ENCODE data around the gene VDR.
"Not testable (repeated sequence)": the region's sequence is repeated elsewhere in the genome, so short reads cannot be mapped to it uniquely, and the experiment has no call there.

Gene VDR

DNA sequence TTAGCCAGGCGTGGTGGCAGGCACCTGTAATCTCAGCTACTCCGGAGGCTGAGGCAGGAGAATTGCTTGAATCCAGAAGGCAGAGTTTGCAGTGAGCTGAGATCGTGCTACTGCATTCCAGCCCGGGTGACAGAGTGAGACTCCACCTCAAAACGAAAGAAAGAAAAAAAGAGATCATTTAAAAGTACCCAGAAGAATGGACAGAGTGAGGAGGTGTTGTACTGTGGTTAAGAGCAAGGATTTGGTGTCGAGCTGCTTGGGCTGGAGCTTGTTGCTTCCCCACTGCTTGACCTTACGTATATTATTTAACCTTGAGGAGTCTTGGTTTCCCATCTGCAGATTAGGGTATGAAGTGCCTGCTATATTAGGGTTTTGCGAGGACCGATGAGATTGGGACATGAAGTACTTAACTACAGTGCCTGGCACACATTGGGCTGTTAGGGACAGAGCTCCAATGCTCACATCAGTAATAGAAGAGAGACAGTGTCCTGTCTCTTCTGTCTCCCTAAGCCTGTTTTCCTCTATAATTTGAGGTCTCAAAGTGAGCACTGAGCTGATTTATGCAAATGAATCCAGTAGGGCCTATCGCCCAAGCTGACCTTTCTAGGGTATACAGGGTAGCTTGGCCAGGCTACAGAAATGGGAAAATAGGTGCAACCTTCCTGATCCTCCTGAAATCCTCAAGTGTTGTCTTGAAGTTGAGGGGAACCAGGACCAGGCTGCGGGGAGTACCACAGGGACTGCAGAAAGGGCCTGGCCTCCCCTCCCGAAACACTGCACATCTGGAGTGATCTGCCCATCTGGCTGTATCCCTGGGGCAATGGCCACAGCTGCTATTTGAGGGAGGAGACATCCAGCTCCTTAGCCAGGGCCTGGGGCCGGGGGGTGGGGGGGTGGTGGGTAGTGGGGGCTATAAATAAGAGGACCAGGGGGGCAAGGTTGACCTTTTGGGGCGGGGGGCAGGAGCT is 76.5 kb downstream of the VDR start:
- DNase-seq (ENCODE audit: low read depth) = no peak

- no peak for DNase-seq (ENCODE audit: low read depth)
These were observed 79.6 kb downstream of the VDR start for GRCh38 chr12:47825173-47825639.

DNA sequence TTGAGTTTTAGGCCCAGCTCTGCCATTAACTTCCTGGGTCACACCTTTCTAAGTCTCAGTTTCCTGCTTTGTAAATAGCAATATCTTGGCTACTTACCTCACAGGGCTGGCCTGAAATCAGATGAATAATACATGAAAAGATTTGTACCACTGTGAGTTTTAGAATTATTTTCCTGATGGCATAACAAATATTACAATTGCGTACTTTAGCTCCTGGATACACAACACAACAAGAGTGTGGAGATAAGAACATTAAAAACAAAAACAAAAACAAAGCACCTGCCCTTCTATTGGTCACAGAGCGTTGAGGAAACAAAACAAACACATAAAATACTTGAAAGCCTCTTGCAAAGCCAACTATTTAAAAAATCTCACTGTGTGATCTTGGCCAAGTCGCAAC is 80.2 kb downstream of the VDR start:
- DNase-seq (ENCODE audit: low read depth) = no peak

- DNase-seq (ENCODE audit: low read depth) = no peak
These were observed 80.6 kb downstream of the VDR start for GRCh38 chr12:47824198-47824597.

DNA sequence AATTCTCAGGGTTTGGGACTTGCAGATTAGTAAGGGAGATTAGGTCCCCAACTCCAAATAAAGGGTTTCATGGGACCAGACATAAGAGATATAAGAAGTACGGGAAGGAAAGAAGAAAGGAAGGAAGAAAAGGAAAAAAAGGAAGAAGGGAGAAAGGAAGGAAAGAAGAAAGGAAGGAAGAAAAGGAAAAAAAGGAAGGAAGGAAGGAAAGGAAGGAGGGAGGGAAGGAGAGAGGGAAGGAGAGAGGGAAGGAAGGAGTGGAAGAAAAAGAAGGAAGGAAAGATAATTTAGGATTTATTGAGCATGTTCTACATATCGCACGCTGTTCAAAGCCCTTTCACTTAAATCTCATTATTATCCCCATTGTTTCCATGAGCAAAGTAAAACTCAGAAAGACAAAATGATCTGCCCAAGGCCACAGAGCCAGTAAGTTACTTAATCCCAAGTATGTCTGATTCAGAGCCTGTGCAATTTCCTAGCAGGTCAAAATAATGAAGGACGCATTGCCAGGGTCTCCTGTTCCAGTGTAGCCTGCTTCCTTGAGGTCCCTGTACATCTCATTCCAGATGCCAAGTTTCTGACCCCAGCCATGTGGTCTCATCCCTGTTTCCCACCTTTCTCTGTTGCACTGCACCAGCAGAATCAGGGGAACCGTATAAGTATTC is 81.2 kb downstream of the VDR start:
- DNase-seq (ENCODE audit: low read depth) = no peak

DNA sequence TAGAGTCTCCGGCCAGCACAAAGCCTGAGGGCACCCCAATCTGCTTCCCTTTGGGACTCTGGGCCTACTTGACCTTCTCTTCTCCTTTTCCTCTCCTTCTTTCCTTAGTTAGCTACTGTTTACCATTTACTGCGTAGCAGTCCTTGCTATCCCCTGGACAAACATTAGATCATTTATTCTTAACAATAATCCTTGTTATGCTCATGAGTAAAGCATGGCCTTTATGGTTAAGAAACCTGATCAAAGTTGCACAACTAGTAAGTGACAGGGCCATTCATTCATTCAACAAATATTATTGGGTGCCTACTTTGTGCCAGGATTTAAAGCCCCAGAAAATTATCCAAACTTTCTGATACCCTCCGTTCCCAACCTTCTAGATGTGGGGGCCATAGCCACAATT is 81.9 kb downstream of the VDR start:
- no peak for DNase-seq (ENCODE audit: low read depth)

- no peak for DNase-seq (ENCODE audit: low read depth)
These were observed 82.4 kb downstream of the VDR start for GRCh38 chr12:47822401-47822800.

DNA sequence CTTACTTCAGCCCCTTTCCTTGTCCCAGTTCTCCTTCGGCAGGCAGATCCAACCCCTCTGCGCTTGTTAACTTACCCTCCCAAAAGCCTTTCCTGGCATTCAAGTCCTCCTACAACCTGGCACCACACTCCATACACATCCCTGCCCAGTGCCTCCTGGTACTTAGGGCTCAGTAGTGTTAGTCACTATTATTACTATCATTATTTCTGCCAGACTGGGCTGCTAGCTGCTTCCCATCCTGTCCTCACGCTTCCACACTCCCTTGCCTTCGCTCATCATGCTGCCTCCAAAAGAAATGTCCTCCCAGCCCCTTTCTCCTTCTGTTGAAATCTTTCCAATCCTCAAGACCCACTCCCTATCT is 83.5 kb downstream of the VDR start:
- no peak for DNase-seq (ENCODE audit: low read depth)

DNA sequence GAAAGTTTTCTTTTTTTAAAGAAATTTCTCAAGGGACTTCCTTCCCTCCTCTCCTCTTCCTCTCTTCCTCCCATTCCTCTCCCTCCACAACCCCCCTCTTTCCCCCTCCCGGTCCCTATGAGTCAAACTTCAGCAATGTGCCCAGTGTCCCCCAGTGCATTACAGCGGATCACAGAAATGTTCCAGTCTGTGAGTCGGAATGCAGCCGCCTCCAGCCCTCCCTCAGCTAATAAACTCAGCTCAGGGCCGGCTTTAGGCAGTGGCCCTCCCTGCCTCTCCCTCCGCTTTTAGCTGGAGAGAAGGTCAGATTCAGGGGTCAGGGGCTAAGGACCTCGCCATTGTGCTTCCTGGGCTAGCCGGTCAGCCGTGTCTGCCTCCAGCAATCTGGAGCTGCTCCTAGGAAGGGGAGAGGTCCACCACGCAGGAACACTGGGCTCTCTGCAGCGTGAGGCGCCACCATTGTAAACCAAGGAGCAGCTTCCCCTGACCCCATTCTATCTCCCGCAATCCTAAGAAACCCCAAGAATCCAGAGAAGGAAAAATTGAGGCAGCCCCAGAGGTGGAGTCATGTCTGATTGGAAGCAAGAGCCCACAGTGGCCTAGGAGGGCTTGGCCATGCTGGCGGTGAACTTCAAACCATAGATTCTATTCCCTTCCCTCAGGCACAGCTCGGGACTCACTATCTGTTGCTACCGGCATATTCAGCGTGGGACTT is 84.0 kb downstream of the VDR start:
- DNase-seq (ENCODE audit: low read depth) = peak; percentile 95

DNA sequence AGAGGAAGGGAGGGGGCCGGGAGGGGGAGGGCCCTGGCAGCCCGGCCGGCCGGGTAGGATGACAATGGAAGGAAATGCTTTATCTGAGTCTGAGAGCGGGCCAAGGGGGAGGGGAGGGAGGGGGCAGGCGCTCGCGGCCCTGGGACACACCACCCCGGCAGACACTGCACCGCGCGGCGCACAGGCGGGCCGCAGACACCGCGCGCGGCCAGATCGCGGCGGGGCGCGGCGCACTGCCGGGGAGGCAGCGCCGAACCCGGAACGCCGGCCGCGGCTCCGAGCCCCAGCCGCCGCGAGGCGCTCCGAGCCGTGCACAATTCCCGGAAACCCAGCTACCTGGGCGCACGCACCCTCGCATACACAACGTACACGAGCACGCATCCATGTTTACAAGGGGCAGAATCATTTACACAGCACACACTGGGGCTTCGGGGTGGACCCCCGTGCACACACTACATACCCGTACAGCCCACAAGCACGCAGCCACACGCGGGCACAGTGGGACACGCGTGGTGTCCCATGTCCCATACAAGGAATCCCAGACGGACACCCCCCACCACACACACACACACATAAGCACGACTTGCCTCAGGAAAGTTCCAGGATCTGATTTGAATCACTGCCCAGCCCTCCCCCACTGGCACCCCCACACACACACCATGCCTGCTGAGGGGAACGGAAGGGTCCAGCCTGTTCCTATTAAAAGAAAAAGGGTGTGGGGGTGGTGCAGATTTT is 84.7 kb downstream of the VDR start, which contains the start of gene HDAC7:
Gene HDAC7, minus strand, starts transcription at position 8 of the 735 bp plus-strand sequence. CDS start 118 bp downstream, outside the sequence.
- peak; percentile 67 for DNase-seq (ENCODE audit: low read depth)

- DNase-seq (ENCODE audit: low read depth) = no peak
These were observed 85.5 kb downstream of the VDR start for GRCh38 chr12:47819138-47819895.

DNA sequence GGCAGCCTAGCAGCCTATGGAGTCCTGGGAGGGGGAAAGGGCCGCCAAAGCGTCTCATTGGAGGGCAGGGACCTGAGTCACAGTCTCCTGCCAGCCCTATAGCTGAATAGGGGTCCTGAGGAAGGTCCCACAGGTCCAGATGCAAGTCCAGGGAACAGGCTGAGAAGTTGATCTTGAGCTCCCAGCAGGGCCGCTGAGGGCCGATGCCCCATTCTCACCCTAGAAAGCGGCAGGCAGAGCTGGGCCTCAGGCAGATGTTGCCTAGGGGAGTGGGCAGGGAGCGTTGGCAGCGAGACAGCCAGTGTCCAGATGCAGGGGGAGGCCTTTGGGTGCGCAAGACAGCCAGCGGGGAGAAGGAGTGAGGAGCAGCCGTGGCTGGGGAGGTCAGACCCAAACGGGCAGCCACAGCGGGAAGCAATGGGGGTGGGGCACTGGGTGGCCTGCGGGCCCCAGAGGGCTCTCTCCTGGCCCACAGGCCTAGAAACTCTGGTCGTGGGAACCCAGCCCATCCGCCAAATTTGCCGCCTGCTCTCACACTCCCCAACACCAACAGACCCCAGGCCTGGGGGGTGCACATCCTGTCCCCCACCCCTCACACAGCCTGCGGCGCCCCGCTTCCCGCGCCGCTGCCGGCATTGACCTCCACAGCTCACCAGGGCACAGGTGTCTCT is 86.2 kb downstream of the VDR start:
- no peak for DNase-seq (ENCODE audit: low read depth)

DNA sequence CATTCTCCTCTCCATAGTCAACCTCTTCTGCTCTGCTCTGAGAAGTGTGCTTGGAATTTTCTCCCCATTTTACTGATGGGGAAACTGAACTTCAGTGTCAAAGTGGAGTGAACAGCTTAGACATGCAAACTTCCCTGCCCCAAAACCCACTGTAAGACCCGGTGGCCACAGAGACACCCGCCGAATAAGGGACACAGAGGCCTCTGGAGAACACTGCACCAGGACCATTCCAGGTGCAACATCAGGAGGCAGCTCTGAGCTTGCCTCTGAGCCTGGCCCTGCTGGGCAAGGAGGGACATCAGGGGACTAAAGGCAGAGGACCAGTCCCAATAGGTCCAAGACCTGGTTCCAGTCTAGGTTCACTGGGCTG is 86.8 kb downstream of the VDR start:
- no peak for DNase-seq (ENCODE audit: low read depth)

GRCh38 chr12:47817272-47818006 is 87.4 kb downstream of the VDR start:
- no peak for DNase-seq (ENCODE audit: low read depth)

- DNase-seq (ENCODE audit: low read depth) = no peak
These were observed 88.2 kb downstream of the VDR start for GRCh38 chr12:47816403-47817271.

GRCh38 chr12:47815447-47815846 is 89.3 kb downstream of the VDR start:
- DNase-seq (ENCODE audit: low read depth) = not testable (repeated sequence)

GRCh38 chr12:47814539-47815170 is 90.1 kb downstream of the VDR start:
- no peak for DNase-seq (ENCODE audit: low read depth)

- no peak for DNase-seq (ENCODE audit: low read depth)
These were observed 91.1 kb downstream of the VDR start for GRCh38 chr12:47813511-47814196.

Data from stromal cell of bone marrow (primary cell).